GM19467 (cell line): ENCODE measurements around the gene SV2C.
"Not testable (repeated sequence)": the region's sequence is repeated elsewhere in the genome, so short reads cannot be mapped to it uniquely, and the experiment has no call there.

Source experiments
- ATAC-seq: cut with Tn5 transposase; IDR thresholded peaks from one replicate; pipeline ENCODE4 v1.9.1; 2021; ENCODE audit warnings: mild to moderate bottlenecking, moderate library complexity; ENCODE audit not compliant: unreplicated experiment

SV2C gene

DNA sequence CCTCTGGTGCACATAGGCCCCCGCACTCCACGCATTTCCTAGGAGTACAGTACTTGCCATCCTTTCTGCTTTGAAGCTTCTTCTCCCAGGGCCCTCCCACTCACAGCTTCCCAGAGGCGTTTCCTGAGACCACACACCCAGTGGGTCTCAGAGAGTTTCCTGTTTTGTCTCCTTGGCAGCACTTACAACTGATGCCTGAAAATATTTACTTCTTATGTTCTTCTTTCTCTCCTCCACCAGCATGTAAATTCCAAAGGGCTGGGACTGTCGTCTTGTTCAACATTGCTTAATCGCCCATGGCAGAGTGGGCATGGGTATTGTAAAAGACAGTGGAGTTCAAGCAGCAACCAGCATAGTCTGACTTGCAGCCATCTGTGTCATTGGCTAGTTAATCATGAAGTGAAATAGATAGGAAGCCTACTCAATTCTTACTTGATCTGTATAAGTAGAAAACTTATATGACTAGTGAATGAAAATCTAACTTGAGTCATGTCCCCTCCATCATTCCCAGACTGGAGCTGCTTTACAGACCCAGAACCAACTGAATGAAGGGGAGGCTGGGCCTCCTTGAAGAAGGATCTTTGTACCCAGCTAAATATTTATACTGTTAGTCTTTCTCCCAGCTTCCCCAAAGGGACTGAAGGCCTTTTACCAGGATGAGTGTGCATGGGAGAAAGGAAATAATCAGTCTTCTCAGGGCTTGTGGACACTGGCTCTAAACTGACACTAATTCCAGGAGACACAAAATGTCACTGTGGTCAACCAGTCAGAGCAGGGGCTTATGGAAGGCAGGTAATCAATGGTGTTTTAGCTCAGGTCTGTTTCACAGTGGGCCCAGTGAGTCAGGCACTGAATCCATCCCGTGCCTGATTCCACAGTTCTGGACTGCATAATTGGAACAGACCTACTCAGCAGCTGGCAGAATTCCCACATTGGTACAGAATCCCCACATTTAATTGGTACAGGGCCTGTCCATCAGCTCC lies 116.4 kb downstream of the SV2C start:
- ATAC-seq, result no peak

DNA sequence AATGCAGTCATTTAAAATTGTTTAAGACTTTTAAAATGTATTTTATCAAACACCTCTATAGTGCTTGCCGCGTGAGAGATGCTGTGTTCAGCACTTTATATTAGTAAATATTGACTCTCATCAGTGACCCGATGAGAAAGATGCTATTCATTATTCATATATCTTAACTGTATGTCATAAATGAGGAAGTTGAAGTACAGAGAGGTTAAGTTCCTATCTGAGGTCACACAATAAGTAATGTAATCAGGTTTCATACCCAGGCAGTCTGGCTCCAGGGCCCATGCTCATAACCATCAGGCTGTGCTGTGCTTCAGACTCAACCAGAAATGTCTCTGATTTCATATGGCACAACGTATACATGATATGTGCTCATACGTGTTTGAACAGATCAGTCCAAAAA lies 119.0 kb downstream of the SV2C start:
- ATAC-seq, result no peak

DNA sequence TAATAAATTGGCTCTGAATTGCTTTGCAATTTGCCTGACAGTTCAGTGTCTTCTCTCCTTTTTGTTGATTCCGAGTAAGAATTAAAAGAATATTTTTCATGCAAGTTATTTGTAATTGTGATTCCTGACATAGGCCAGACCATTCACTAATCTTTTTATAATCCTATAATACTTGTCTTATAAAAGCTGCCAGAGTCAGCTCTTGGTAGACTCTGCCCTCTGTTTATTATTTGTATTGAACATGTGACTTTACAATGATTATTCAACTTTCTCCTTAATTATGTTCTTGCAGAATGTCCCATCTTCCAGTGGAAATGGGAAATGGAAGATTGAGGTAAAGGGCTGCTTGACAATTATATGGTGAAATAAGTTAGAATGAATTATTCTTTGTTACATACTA lies 121.0 kb downstream of the SV2C start:
- ATAC-seq, result no peak

DNA sequence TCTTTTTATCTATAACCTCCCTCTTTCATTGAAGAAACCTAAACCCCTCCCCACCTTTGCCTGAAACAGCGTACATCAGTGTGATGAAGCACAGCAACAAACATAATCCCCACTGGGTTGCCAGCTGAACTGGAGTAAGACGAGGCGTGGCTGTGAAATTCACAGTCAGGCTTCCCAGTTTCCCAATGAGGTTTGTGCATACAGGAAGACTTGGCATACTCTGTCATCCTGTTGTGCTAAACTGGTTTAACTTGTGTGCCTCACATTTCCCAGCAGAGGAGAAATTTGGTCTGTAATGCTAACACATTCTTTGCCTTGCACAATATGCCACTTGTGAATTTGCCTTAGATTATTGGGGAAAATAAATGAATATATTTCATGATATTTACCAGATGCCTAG lies 121.5 kb downstream of the SV2C start:
- ATAC-seq, result no peak

DNA sequence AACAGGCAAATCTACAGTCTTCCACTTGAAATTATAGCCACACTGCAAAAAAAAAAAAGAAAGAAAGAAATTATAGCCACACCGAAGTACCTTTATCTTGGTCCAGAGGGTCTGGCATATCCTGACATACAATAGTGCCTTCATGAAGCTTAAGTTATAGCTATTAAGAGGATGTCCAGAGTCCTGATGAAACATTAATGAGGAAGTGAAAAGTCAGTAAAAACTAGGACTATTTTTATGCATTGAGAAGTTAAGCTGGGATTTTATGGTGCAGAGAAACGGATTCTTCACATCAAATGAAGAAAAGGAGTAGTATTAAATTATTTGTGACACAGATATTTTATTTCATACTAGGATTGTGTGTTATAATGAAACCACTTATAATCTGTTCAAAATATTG lies 123.9 kb downstream of the SV2C start:
- no peak for ATAC-seq

DNA sequence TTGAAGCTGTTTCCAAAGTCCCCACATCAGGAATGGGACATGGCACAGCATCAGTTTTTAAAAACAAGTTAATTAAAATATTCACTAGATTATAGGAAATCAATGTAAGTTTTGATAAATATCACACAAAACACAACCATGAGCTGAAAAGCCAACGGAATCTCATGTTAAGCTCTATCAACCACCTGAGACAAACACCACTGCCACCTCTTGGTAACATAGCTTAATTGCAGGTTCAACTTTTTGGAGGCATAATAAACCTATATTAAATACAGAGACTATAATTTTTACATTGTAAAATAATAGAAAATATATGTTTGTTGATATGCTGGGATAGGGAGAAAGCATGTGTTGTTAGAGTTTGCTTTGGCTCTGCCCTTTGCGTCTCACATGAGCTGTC lies 126.1 kb downstream of the SV2C start:
- ATAC-seq, result no peak

DNA sequence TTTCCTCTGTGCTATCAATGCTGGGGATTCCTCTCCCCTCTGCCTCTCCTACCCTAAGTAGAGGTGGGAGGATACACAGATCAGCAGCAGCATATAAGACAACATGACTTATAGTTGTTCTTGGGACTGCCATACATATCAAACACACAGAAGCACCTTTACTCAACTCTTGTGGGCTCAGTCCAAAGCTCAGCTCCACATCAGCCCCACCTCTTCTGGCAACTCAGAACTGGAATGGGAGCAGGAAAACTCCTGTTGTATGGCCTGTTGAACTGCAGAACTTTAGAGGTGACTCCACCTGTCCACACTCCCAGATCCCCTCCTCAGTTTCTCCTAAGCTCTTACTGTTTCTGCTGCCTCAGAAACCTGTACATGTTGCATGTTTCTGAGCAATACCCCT lies 127.8 kb downstream of the SV2C start:
- no peak for ATAC-seq

DNA sequence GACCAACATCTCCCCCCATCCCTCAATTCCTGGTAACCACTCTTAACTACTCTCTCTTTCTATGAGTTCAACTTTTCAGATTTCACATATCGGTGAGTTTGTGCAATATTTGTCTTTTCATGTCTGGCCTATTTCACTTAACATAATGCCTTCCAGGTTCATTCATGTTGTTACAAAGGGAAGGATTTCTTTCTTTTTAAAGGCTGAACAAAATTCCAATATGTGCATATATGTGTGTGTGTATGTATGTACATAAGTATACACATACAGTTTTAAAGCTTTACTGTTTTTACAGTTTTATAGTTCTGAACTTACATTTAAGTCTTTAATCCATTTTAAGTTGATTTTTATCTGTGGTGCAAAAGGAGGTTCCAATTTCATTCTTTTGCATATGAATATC lies 130.7 kb downstream of the SV2C start:
- ATAC-seq, result no peak

DNA sequence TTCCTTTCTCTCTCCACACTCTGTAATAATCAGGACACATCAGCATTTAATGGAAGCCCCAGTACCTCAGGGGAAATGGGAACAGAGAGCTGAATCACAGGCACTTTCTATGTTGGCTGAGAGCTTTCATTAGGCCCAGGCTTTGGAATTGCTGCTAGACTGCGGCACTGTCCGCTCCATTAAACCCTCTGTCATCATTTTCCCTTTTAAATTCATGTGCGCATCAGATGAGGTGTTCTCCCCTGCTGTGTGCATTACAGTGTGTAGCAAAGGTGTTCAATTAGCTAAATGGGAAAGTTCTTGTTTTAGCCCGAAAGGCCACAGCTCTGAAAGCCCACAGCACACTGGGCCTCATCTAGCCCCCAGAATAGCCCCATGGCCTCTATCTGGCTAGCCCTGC lies 133.6 kb downstream of the SV2C start:
- no peak for ATAC-seq

DNA sequence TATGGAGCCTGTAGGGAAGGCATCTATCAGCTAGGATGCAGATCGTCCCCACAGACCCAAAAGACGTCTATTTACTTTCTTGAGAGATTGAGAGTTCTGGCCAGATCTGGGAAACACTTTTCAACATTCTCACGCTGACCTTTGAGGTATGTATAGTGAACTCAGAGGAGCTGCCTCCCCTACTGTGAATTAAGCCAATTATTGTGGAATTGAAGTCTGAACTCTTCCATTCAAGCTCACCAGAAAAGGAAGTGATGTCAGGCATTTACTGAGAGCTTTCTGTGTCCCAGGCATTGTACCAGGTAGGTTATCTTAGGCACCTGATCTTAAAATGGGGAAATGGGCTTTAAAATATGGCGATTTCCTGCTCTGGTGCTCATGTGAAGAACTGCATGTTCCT lies 136.5 kb downstream of the SV2C start:
- no peak for ATAC-seq

DNA sequence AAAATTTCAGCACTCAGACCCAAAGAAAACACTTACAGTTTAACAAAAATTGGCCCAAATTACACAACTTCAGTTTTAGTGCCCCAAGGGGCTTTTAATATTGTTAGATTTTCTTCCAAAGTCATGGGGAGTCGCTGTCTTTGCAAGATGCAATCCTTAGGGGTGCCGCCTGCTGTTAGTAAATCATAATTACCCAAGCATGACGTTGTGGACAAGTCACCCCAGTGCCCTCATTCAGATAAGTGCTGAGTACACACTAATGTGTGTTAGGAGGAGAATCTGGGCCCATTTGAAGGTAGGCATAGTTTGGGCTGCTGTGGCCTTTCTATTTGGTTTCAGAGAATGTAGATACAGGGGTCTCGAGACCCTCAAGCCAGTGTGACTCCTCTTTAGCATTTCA lies 138.1 kb downstream of the SV2C start:
- ATAC-seq, result no peak

DNA sequence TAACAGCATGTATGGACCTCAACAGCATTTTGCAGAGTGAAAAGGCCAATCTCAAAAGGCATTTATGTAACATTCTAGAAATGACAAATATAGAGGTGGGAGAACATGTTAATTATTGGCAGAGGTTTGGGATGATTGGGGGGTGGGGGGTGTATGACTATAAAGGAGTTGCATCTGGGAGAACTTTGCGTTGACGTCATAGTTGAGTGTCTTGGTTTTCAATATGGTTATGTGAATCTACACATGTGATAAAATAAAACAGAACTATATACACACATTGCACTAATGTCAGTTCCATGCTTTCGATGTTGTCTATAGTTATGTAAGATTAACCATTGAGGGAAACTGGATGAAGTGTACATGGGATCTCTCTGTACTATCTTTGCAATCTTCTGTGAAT lies 139.1 kb downstream of the SV2C start:
- ATAC-seq, result no peak

DNA sequence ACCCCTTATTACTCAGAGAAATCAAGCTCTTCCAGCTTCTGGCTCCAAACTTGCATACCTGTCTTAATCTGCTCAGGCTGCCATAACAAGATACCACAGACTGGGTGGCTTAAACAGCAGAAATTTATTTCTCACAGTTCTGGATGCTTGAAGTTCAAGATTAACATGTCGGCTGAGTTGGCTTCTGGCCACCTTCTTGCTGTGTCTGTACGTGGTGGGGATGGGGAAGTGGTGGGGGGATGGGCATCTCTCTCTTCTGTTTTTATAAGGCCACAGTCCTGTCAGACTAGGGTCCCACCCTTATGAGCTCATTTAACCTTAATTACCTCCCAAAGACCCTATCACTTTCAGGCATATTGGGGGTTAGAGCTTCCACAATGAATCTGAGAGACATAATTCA lies 140.5 kb downstream of the SV2C start:
- ATAC-seq, result no peak

DNA sequence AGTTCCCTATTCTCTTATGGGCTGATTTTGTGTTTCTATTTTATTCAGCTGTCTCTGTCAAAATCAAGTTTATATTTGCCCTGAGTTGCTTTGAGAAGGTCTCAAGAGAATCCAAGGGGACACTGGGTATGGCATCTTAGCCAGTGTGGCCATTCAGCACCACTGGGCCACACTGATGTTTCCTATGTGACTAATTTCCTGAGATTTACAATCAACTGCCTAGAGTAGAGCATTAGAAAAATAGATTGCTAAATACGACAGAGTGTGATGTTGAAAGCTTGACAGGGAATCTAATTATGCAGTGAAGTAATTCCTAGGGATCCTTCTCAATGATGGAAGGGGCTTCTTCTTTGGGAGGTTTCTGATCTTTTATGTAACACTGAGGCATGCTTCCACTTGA lies 141.7 kb downstream of the SV2C start:
- no peak for ATAC-seq

DNA sequence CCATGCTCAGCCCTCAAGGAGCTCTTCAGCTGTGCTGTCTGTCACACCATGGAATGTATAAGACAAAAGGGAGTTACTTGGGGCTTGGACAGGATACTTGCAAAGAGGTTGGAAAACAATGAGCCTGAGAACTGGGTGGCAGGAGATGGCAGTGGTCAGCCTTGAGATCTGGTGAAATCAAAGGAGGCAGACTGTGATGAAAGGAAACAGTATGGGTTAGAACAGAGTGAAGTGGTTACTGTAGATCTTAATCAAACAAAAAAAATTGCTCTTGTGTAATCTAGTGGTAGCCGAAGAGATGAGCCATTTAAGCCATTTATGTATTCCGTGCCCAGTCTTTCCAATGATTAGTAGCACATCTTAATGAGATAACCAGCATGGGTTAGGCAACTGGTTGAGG lies 142.2 kb downstream of the SV2C start:
- ATAC-seq, result no peak

DNA sequence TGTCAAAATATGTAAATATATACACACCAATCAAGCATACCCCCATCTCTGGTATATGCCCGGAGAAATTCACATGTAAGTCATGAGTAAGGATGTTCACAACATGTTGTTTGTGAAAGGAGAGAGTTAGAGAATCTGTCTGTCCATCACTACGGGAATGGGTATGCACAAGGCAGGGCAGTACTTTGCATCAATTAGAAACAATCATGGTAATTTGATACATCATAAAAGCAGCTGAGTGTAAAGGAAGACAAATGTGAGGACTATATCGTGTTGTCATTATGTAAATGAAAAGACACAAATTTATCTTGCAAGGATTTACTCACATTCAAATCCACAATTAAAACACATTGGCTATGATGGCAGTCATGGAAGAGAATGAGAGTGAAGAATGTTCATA lies 146.7 kb downstream of the SV2C start:
- ATAC-seq, result no peak

DNA sequence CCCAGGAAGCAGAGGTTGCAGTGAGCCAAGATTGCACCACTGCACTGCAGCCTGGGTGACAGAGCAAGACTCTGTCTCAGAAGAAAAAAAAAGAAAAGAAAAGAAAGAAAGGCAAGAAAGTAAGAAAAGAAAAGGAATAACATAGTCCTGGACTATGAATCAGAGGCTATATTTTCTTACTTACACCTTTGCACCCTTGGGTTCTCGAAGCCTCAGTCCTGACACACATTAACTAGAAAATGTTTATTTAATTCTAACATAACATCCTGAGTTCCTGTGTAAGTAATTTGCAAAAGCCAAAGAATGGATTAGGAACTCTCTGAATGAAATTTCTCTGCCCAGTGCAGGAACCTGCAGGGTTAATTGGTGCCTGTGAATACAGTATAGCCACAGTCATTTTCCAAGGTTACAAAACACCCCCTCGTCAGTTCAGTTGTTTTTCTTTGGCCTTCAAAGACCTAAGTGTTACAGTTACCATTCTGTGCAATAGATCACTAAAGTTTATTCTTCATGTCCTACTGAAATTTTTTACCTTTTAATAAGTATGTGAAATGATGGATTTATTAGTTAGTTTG lies 147.6 kb downstream of the SV2C start:
- ATAC-seq, result no peak

DNA sequence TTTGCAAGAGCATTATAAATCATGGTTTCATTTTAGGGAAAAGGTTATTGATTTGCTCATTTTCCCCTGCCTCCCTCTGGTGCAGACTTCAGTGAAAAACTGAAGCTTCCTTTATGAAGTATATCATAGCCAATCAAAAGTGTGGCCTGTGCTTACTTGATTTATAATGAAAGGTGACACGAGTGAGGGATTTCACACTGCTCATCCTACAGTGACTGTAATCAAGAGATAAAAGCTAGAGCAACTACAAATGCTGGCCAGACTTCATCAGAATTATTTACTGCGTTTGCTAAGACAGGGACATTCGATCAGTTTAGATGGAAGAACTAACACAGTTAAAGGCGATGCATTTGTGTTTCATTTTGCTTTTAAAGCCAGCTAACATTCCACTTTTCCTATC lies 151.5 kb downstream of the SV2C start:
- ATAC-seq, result no peak

DNA sequence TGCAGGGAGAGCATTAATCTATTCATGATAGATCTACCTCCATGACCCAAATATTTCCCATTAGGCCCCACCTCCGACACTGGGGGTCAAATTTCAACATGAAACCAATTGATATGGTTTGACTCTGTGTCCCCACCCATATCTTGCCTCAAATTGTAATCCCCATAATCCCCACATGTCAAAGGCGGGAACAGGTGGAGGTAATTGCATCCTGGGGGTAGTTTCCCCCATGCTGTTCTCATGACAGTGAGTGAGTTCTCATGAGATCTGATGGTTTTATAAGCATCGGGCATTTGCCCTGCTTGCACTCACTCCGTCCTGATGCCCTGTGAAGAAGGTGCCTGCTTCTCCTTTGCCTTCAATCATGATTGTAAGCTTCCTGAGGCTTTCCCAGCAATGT lies 153.5 kb downstream of the SV2C start:
- ATAC-seq, result no peak

DNA sequence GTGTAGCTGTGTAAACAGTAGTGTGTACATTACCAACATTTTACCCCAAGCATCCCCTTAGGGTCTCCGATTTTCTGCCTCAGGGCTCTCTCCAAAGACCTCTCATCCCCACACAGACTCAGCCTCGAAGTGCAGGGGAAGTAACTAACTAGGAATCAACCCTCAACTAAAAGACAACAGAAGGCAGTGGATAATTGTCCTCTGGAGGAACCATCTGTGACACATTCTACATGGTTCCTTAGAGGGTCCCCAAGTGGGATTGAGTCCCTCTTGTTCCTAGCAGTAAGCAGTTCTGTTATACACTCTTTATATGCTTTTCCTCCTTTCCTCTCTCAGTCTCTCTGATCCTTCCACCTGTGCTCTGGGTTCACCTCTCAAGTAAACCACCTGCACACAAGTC lies 157.2 kb downstream of the SV2C start:
- no peak for ATAC-seq

DNA sequence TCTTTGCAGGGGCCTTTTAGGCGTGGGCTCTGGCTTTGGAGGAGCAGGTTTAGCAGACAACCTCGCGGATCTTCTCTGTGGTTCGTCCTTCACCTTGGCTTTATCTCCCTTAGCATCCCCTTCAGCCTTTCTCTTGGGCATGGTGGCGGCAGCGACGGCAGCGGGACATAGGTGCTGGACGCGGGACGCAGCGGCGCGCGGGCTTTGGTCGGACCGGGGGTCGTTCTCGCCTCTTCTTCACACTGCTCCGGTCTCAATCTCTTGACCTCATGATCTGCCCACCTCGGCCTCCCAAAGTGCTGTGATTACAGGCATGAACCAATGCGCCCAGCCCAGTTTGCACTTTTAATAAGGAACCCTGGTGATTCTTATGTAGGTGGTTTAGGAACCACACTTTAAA lies 159.0 kb downstream of the SV2C start:
- ATAC-seq, result not testable (repeated sequence)

DNA sequence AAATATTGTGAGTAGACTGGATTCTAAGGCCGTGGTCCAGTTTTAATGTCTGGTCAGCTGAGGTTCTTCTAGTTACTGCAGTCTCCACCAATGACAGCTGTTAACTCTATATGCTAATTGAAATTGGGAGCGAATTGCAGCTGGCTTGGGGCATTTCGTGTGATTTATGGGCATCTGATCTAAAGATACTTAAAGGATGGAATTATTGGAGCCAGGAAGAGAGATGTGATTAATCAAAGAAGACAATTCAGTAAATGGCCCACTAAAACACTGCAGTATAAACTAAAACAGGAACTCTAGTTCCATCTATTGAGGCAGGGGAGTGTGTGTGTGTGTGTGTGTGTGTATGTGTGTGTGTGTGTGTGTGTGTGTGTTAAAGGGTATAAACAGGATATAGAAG lies 162.4 kb downstream of the SV2C start:
- ATAC-seq, result no peak

DNA sequence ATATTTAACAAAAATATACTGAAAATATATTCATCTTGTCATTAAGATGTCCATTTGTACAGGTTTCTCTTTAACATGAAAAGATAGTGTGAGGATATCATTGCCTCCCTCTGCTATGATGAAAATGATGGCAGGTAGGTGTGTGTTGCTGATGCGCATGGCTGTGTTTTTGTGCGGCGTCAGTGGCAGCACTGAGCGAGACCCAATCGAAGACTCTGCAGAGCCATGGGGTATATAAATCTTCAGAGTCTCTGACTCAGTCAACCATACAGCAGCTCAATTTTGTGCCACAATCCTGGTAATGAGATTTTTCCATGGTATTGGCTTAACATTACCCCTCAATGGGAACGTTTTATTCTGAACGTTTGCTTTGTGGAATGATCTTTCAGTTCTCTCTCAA lies 166.4 kb downstream of the SV2C start:
- no peak for ATAC-seq
